Right renal pelvis (tissue), 4 donors: ENCODE data around the gene DGKB. TPM values are rescaled to one million over a fixed set of nuclear protein-coding genes. Genes with fewer than 3 reads are reported as not detected.
"Not testable (repeated sequence)": the region's sequence is repeated elsewhere in the genome, so short reads cannot be mapped to it uniquely, and the experiment has no call there.

Experiments used
- DNase-seq, 4 donors: peaks; one replicate each; pipeline ENCODE4 v3.0.0-alpha.2; 2013; ENCODE audit warnings: low read depth in 4 of 4, low spot score in 3 of 4, missing footprints in 1 of 4
- polyA plus RNA-seq, 4 donors: library from polyadenylated mRNA; unstranded; fragments of 120-200 nt; gene quantifications; one replicate each; pipeline ENCODE4 v1.2.1, GENCODE V29; 2013; ENCODE audit not compliant: insufficient read length in 4 of 4

Gene DGKB
- polyA plus RNA-seq, 4 donors: 2.8 to 3.4 (median 3.1) TPM

- DNase-seq: no peak
Observed at GRCh38 chr7:14495633-14496032, 406.9 kb downstream of the DGKB start.

GRCh38 chr7:14487701-14488395 is 414.7 kb downstream of the DGKB start:
- DNase-seq: no peak

DNA sequence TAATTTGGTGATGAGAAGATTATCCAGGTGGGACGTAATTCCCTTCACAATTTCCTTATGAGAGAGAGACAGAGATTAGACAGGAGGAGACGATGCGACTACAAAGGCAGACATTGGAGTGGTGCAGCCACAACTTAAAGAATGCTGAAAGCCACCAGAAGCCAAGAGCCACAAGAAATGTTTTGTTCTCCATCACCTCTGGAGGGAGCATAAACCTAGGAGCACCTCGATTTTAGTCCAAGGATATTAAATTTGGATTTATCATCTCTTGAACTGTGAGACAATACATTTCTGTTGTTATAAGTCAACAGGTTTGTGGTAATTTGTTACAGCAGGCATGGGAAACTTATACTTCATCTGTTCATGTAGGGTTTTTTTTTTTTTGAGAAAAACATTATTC is 418.9 kb downstream of the DGKB start:
- DNase-seq: no peak

DNA sequence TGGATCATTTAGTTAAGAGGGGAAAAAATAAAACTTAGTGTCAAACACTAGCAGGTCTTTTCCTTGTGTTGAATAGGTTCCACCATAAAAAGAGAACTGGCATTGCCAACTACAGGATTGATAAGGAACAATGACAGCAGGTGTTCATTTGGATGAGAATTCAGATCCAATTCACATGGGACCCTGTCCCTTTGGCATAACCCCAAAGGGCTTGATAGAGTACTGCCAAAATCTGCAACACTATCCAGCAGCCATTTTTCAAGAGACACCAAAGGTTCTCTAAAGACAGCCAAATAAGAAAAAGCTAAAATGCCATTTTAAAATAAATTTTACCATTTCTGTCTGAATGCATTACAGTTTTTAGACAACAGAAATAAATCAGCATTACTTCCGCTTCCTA is 422.3 kb downstream of the DGKB start:
- DNase-seq: no peak

GRCh38 chr7:14478834-14479510 is 423.6 kb downstream of the DGKB start:
- no peak for DNase-seq

- DNase-seq: not testable (repeated sequence)
Observed at GRCh38 chr7:14461716-14462115, 440.8 kb downstream of the DGKB start.

DNA sequence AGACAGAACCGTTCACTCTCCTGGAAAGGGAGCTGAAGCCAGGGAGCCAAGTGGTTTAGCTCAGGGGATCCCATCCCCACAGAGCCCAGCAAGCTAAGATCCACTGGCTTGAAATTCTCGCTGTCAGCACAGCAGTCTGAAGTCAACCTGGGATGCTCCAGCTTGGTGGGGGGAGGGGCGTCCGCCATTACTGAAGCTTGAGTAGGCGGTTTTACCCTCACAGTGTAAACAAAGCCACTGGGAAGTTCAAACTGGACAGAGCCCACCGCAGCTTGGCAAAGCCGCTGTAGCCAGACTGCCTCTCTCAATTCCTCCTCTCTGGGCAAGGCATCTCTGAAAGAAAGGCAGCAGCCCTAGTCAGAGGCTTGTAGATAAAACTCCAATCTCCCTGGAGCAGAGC is 443.7 kb downstream of the DGKB start:
- not testable (repeated sequence) for DNase-seq

DNA sequence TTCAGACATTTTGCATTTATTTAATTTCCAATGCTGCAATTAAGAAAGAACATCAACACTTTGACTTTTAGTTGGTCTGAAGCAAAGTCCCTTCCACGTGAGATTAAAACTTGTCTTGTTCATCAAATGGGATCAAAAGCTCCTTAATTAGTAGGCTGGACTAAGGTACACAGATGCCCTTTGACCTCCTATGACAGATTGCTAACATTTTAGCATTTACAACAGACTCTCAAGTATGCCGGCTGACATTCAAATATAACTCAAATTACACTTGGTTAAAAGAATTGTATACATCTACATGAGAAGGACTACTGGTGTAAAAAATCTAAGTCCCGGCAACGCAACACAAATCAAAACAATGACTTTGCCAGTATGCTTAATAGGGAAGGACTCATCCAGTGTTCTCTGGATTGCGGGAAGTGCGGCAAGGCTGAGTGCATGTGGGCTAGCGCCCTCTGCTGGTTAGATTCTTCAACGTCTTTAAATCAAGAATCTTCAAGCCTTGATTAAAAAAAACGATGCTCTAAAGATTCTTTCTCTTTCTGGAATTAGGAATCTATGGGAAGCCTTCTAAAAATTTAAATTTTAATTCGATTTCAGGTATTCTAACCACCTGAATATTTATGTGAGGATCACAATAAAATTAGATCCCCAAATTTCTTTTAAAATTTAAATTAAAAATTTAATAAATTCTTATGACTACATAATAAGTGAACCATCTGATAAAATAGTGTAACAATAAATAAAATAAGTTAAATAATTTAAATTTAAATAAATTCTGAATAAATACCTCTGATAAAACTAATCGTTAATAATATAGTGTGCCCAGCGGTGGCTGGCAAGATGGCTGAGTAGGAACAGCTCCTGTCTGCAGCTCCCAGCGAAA is 444.7 kb downstream of the DGKB start:
- peak; percentile 69 to 75 (median 72) for DNase-seq

- no peak for DNase-seq
Observed at GRCh38 chr7:14449291-14449690, 453.3 kb downstream of the DGKB start.

- no peak for DNase-seq
Observed at GRCh38 chr7:14446829-14447228, 455.7 kb downstream of the DGKB start.

- DNase-seq: no peak
Observed at GRCh38 chr7:14446219-14446618, 456.3 kb downstream of the DGKB start.

GRCh38 chr7:14438366-14438765 is 464.2 kb downstream of the DGKB start:
- no peak for DNase-seq

- no peak for DNase-seq
Observed at GRCh38 chr7:14436878-14437277, 465.7 kb downstream of the DGKB start.

GRCh38 chr7:14432924-14433323 is 469.6 kb downstream of the DGKB start:
- DNase-seq: no peak

DNA sequence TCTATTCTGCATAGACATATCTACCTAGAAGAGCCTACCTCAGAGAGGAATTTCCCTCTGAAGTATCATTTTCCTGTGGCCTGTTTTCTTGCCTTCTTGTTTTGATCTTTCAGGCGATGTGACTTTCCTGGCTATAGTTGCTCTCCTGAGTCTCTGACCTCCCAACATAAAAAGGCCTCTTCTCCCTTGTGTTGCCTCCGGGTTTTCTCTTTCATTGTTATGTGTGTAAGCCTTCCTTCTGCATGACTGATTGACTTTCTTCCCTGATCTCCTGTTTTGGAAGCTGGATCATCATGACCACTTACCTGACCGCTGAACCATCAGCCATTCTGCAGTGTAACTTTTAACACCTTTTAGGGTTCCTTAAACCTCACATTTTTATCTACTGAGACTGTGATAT is 471.6 kb downstream of the DGKB start:
- no peak for DNase-seq

GRCh38 chr7:14425559-14425958 is 477.0 kb downstream of the DGKB start:
- no peak for DNase-seq

DNA sequence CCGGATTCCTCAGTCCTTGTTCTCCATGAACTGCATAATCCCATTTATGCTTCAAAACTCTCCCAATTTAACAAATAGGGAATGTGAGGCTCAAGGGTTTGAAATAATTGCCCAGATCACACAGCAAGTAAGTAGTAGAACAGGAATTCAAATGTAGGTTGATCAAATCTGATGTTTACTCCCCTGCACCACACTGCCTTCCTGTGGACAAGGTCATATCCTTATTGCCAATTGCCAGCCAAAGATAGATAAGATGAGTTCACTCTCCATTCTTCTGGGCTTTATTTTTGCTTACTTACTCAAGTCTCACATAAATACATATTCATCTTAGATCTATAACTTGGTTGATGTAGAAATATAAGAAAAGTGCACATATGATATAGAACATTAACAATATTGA is 477.9 kb downstream of the DGKB start:
- DNase-seq: no peak

- DNase-seq: no peak
Observed at GRCh38 chr7:14420768-14421167, 481.8 kb downstream of the DGKB start.

GRCh38 chr7:14419531-14419930 is 483.0 kb downstream of the DGKB start:
- DNase-seq: peak in 1 of 4 donors; percentile 2

GRCh38 chr7:14418633-14419032 is 483.9 kb downstream of the DGKB start:
- DNase-seq: no peak

GRCh38 chr7:14414274-14414986 is 488.1 kb downstream of the DGKB start:
- DNase-seq: no peak
